22Rv1 (cell line): ENCODE results near the gene ITPKB.

Experiments used
- CTCF ChIP-seq: fragments of 450-650 bp; IDR thresholded peaks from 2 replicates; pipeline ENCODE4 v1.5.1; 2017; ENCODE audit warnings: mild to moderate bottlenecking
- ZFX ChIP-seq: fragments of 450-650 bp; IDR thresholded peaks from 2 replicates; pipeline ENCODE4 v1.6.1; 2017; ENCODE audit warnings: antibody characterized with exemption, borderline replicate concordance

- TF ChIP-seq CTCF: no peak
- TF ChIP-seq ZFX: no peak
Observed at GRCh38 chr1:226695335-226695900, 43.7 kb downstream of the ITPKB start.
